Neural cell (in vitro differentiated cells): Measurements from ENCODE around the gene RPS6KA2. TPM values are rescaled to one million over a fixed set of nuclear protein-coding genes. Genes with fewer than 3 reads are reported as not detected.

ENCODE experiments used
- H2AFZ ChIP-seq: fragments of 200-600, 300-800 bp; sonication (generic), shearing (Covaris generic); 2 replicates; pipeline ENCODE4 v1.6.0; 2014; ENCODE audit warnings: low read depth, mild to moderate bottlenecking, antibody characterized with exemption, low read length, moderate library complexity
- H3F3A ChIP-seq: fragments of 200-600 bp; shearing (Covaris generic); 2 replicates; pipeline ENCODE4 v1.6.1; 2016; ENCODE audit warnings: mild to moderate bottlenecking, moderate library complexity, mixed read lengths, antibody characterized with exemption, low read length; ENCODE audit not compliant: insufficient read depth, poor library complexity, severe bottlenecking
- H3K27ac ChIP-seq: fragments of 200-600, 300-800 bp; sonication (generic), shearing (Covaris generic); 2 replicates; pipeline ENCODE4 v1.5.1; 2014; ENCODE audit warnings: mild to moderate bottlenecking, low read length, moderate library complexity
- H3K27me3 ChIP-seq: fragments of 300-800, 200-600 bp; sonication (generic), shearing (Covaris generic); 2 replicates; pipeline ENCODE4 v1.6.0; 2014; ENCODE audit warnings: mild to moderate bottlenecking, low read depth, low read length, moderate library complexity; ENCODE audit not compliant: insufficient read depth
- H3K36me3 ChIP-seq: fragments of 300-800, 200-600 bp; sonication (generic), shearing (Covaris generic); 2 replicates; pipeline ENCODE4 v1.5.1; 2014; ENCODE audit warnings: mild to moderate bottlenecking, antibody characterized with exemption, low read length, moderate library complexity; ENCODE audit not compliant: insufficient read depth
- H3K4me2 ChIP-seq: fragments of 300-800, 200-600 bp; sonication (generic), shearing (Covaris generic); 2 replicates; pipeline ENCODE4 v1.6.0; 2014; ENCODE audit warnings: mild to moderate bottlenecking, low read length
- H3K4me3 ChIP-seq: fragments of 300-800, 200-600 bp; sonication (generic), shearing (Covaris generic); 2 replicates; pipeline ENCODE4 v1.5.1; 2014; ENCODE audit warnings: mild to moderate bottlenecking, low read length, moderate library complexity
- H3K79me2 ChIP-seq: fragments of 200-600 bp; shearing (Covaris generic); replicated peaks from 2 replicates; pipeline ENCODE4 v1.6.0; 2014; ENCODE audit warnings: mild to moderate bottlenecking, low read length, moderate library complexity; ENCODE audit not compliant: insufficient read depth
- H3K9ac ChIP-seq: fragments of 300-800, 200-600 bp; sonication (generic), shearing (Covaris generic); 2 replicates; pipeline ENCODE4 v1.6.1; 2016; ENCODE audit warnings: mild to moderate bottlenecking, low read length, mixed read lengths
- H3K9me2 ChIP-seq: fragments of 200-600 bp; shearing (Covaris generic); 2 replicates; pipeline ENCODE4 v1.6.1; 2016; ENCODE audit warnings: mild to moderate bottlenecking, low read length, mixed read lengths; ENCODE audit not compliant: insufficient read depth
- H3K9me3 ChIP-seq: fragments of 200-600, 300-800 bp; sonication (generic), shearing (Covaris generic); 2 replicates; pipeline ENCODE4 v1.6.1; 2016; ENCODE audit warnings: mild to moderate bottlenecking, mixed run types, low read length, moderate library complexity, mixed read lengths
- H4K20me1 ChIP-seq: fragments of 200-600 bp; shearing (Covaris generic); 2 replicates; pipeline ENCODE4 v1.6.1; 2016; ENCODE audit warnings: mild to moderate bottlenecking, mixed run types; ENCODE audit not compliant: insufficient read depth
- CTCF ChIP-seq: fragments of 450-650 bp; IDR thresholded peaks from 2 replicates; pipeline ENCODE4 v1.5.1; 2014; ENCODE audit warnings: antibody characterized with exemption, mild to moderate bottlenecking, moderate library complexity; ENCODE audit not compliant: poor library complexity, severe bottlenecking
- EP300 ChIP-seq: fragments of 450-650 bp; conservative IDR thresholded peaks from 2 replicates; pipeline ENCODE4 v1.6.1; 2014; ENCODE audit warnings: antibody characterized with exemption, mild to moderate bottlenecking, moderate library complexity; ENCODE audit not compliant: poor library complexity, severe bottlenecking
- EZH2 ChIP-seq: fragments of 200-600, 300-800 bp; shearing (Covaris generic), sonication (generic); IDR thresholded peaks from 2 replicates; pipeline ENCODE4 v1.6.1; 2014; ENCODE audit warnings: antibody characterized with exemption, low read length, borderline replicate concordance, mild to moderate bottlenecking; ENCODE audit not compliant: insufficient read depth, poor library complexity, severe bottlenecking
- MXI1 ChIP-seq: fragments of 450-650 bp; conservative IDR thresholded peaks from 2 replicates; pipeline ENCODE4 v1.6.1; 2014; ENCODE audit warnings: antibody characterized with exemption, mild to moderate bottlenecking; ENCODE audit not compliant: poor library complexity, severe bottlenecking
- POLR2AphosphoS5 ChIP-seq: IDR thresholded peaks from 2 replicates; pipeline ENCODE4 v1.6.1; 2012
- RAD21 ChIP-seq: fragments of 450-650 bp; conservative IDR thresholded peaks from 2 replicates; pipeline ENCODE4 v1.6.1; 2014; ENCODE audit warnings: antibody characterized with exemption, mild to moderate bottlenecking, moderate library complexity
- SMC3 ChIP-seq: fragments of 450-650 bp; conservative IDR thresholded peaks from 2 replicates; pipeline ENCODE4 v1.6.1; 2014; ENCODE audit warnings: antibody characterized with exemption, mild to moderate bottlenecking, moderate library complexity; ENCODE audit not compliant: poor library complexity
- TAF1 ChIP-seq: IDR thresholded peaks from 2 replicates; pipeline ENCODE4 v1.6.1; 2012; ENCODE audit warnings: low read depth
- polyA plus RNA-seq: library from polyadenylated mRNA; depleted of rRNA; stranded (reverse); fragments of >200 nt; gene quantifications from 2 replicates; pipeline ENCODE4 v1.2.3, GENCODE V29; 2014
- TF ChIP-seq, protein P1 (sequence below): IDR thresholded peaks from 2 replicates; pipeline ENCODE4 v1.6.1; 2012; ENCODE audit warnings: borderline replicate concordance

RPS6KA2 gene
- polyA plus RNA-seq, 1 donor from 2014 or later = 34.3 TPM

DNA sequence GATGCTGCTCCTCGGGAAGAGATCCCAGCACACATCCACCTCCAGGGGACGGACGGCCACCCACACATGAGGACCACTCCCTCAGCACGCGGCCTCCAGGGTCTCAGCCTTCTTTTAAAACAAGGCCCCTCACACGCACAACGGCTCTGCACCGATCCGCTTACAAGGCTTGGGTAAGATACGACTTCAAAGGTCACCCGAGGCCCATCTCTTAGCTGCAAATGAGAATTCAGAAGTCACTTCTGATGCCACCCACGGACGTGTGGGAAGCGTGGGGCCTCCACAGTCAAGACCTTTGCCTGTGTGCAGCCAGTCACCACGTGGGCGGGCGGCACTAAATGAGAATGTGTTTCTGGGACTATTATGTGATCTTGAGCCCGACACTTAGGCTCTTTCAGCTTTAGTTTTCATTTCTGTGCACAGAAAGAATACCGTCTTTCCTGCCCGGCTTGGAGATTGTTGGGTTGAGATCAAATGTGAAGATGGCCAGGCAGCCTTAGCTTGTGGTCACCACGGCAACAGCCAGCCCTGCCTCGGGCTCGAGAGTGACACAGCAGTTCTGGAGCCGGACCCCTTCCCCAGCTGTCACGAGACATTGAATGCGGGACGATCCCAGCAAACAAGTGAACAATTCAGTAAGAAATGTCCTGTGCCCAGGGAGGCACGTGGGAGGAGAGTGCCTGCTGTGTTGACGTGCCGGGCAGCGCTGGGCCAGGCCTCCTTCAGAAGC lies 132.1 kb downstream of the RPS6KA2 start:
- no peaks in the 10 kb centered on the region for H3F3A ChIP-seq
- H3K27ac ChIP-seq = no peak overlapping the region
- no peak overlapping the region for H2AFZ ChIP-seq
- no peaks in the 10 kb centered on the region for H4K20me1 ChIP-seq
- no peaks in the 10 kb centered on the region for H3K27me3 ChIP-seq
- H3K4me3 ChIP-seq = no peak overlapping the region
- no peaks in the 10 kb centered on the region for H3K36me3 ChIP-seq
- no peak overlapping the region for H3K4me2 ChIP-seq
- H3K9me3 ChIP-seq = no peaks in the 10 kb centered on the region
- H3K79me2 ChIP-seq = no peaks in the 10 kb centered on the region
- H3K9ac ChIP-seq = no peak overlapping the region
- no peak for TF ChIP-seq CTCF
- no peak for TF ChIP-seq MXI1
- no peak for TF ChIP-seq EP300
- TF ChIP-seq, protein P1, sequence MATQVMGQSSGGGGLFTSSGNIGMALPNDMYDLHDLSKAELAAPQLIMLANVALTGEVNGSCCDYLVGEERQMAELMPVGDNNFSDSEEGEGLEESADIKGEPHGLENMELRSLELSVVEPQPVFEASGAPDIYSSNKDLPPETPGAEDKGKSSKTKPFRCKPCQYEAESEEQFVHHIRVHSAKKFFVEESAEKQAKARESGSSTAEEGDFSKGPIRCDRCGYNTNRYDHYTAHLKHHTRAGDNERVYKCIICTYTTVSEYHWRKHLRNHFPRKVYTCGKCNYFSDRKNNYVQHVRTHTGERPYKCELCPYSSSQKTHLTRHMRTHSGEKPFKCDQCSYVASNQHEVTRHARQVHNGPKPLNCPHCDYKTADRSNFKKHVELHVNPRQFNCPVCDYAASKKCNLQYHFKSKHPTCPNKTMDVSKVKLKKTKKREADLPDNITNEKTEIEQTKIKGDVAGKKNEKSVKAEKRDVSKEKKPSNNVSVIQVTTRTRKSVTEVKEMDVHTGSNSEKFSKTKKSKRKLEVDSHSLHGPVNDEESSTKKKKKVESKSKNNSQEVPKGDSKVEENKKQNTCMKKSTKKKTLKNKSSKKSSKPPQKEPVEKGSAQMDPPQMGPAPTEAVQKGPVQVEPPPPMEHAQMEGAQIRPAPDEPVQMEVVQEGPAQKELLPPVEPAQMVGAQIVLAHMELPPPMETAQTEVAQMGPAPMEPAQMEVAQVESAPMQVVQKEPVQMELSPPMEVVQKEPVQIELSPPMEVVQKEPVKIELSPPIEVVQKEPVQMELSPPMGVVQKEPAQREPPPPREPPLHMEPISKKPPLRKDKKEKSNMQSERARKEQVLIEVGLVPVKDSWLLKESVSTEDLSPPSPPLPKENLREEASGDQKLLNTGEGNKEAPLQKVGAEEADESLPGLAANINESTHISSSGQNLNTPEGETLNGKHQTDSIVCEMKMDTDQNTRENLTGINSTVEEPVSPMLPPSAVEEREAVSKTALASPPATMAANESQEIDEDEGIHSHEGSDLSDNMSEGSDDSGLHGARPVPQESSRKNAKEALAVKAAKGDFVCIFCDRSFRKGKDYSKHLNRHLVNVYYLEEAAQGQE = no peak
- TF ChIP-seq EZH2 = no peak
- no peak for TF ChIP-seq POLR2AphosphoS5
- no peak for TF ChIP-seq TAF1
- no peak for TF ChIP-seq RAD21
- no peak for TF ChIP-seq SMC3
- no peaks in the 10 kb centered on the region for H3K9me2 ChIP-seq

DNA sequence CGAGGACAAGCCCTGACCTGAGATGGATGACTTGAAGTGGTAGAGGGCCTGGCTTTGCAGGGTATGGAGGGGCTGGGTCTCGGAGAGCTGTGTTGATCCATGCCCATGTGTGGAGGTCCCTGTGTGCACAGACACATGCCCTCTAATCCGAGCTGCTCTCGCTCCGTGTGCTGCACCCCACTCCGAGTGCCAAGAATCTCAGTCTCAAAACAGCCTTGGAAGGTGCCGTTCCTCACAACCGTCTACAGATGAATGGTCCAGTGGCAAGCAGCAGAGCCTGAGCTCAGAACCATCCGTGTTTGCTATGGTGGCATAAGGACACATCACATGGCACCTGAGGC lies 133.0 kb downstream of the RPS6KA2 start:
- H3K9me2 ChIP-seq = no peaks in the 10 kb centered on the region
- no peak overlapping the region for H3K27ac ChIP-seq
- no peaks in the 10 kb centered on the region for H3K27me3 ChIP-seq
- TF ChIP-seq EP300 (no peak), POLR2AphosphoS5 (no peak), SMC3 (no peak), TAF1 (no peak)
- TF ChIP-seq, protein P1 = no peak
- no peaks in the 10 kb centered on the region for H3K36me3 ChIP-seq
- no peaks in the 10 kb centered on the region for H3K79me2 ChIP-seq
- no peaks in the 10 kb centered on the region for H3F3A ChIP-seq
- no peak overlapping the region for H3K9ac ChIP-seq
- H3K4me3 ChIP-seq = no peak overlapping the region
- H3K9me3 ChIP-seq = no peaks in the 10 kb centered on the region
- H3K4me2 ChIP-seq = no peak overlapping the region
- H4K20me1 ChIP-seq = no peaks in the 10 kb centered on the region
- no peak overlapping the region for H2AFZ ChIP-seq
